ENCODE measurements around the gene LGALS7B.

Gene LGALS7B

GRCh38 chr19:38792250-38793111, 3.5 kb downstream of the LGALS7B start:
- no peak overlapping the region for H3K27ac ChIP-seq (ENCODE audit: low read depth, low read length)
- H3K36me3 ChIP-seq (ENCODE audit: low read length), result no peaks in the 10 kb centered on the region
- H3K27me3 ChIP-seq (ENCODE audit: low read length), result no peaks in the 10 kb centered on the region
- no peak overlapping the region for H3K4me2 ChIP-seq (ENCODE audit: low read depth, low read length, poor library complexity, severe bottlenecking)
- no peak overlapping the region for H3K4me3 ChIP-seq (ENCODE audit: insufficient read depth, low read length, poor library complexity, severe bottlenecking)
- H3K79me2 ChIP-seq (ENCODE audit: insufficient read depth, low read length), result no peaks in the 10 kb centered on the region
- H3K9ac ChIP-seq (ENCODE audit: low read length), result no peak overlapping the region
- H2AFZ ChIP-seq (ENCODE audit: low read depth, low read length, severe bottlenecking), result no peak overlapping the region
- no peaks in the 10 kb centered on the region for H3K9me2 ChIP-seq (replicated peaks; ENCODE audit: insufficient read depth, low read length)
- H3F3A ChIP-seq (ENCODE audit: insufficient read depth), result no peaks in the 10 kb centered on the region
- TF ChIP-seq CTCF (IDR thresholded peaks at IDR 0.05; ENCODE audit: insufficient read depth, low read length, poor library complexity, severe bottlenecking) (no peak), EZH2phosphoT487 (conservative IDR thresholded peaks at IDR 0.05; ENCODE audit: low read length) (no peak)
- no peaks in the 10 kb centered on the region for H4K20me1 ChIP-seq (ENCODE audit: low read depth, low read length)
- H3K9me3 ChIP-seq (ENCODE audit: insufficient read depth, low read length), result no peaks in the 10 kb centered on the region

GRCh38 chr19:38793177-38793576, 4.2 kb downstream of the LGALS7B start:
- Histone ChIP-seq H3K36me3 (ENCODE audit: low read length) (no peaks in the 10 kb centered on the region), H3K4me2 (ENCODE audit: low read depth, low read length, poor library complexity, severe bottlenecking) (no peak overlapping the region), H3K9me3 (ENCODE audit: insufficient read depth, low read length) (no peaks in the 10 kb centered on the region), H2AFZ (ENCODE audit: low read depth, low read length, severe bottlenecking) (no peak overlapping the region), H3F3A (ENCODE audit: insufficient read depth) (no peaks in the 10 kb centered on the region), H3K9me2 (replicated peaks; ENCODE audit: insufficient read depth, low read length) (no peaks in the 10 kb centered on the region), H3K27me3 (ENCODE audit: low read length) (no peaks in the 10 kb centered on the region), H3K9ac (ENCODE audit: low read length) (no peak overlapping the region), H3K79me2 (ENCODE audit: insufficient read depth, low read length) (no peaks in the 10 kb centered on the region), H3K27ac (ENCODE audit: low read depth, low read length) (no peak overlapping the region), H3K4me3 (ENCODE audit: insufficient read depth, low read length, poor library complexity, severe bottlenecking) (no peak overlapping the region), H4K20me1 (ENCODE audit: low read depth, low read length) (no peaks in the 10 kb centered on the region)
- TF ChIP-seq EZH2phosphoT487 (conservative IDR thresholded peaks at IDR 0.05; ENCODE audit: low read length) (no peak), CTCF (IDR thresholded peaks at IDR 0.05; ENCODE audit: insufficient read depth, low read length, poor library complexity, severe bottlenecking) (no peak)

- Histone ChIP-seq H3K27me3 (ENCODE audit: low read length) (no peaks in the 10 kb centered on the region), H3F3A (ENCODE audit: insufficient read depth) (no peaks in the 10 kb centered on the region), H3K36me3 (ENCODE audit: low read length) (no peaks in the 10 kb centered on the region), H3K9me2 (replicated peaks; ENCODE audit: insufficient read depth, low read length) (no peaks in the 10 kb centered on the region), H2AFZ (ENCODE audit: low read depth, low read length, severe bottlenecking) (no peak overlapping the region), H3K27ac (ENCODE audit: low read depth, low read length) (no peak overlapping the region), H3K4me2 (ENCODE audit: low read depth, low read length, poor library complexity, severe bottlenecking) (no peak overlapping the region), H3K4me3 (ENCODE audit: insufficient read depth, low read length, poor library complexity, severe bottlenecking) (no peak overlapping the region), H3K79me2 (ENCODE audit: insufficient read depth, low read length) (no peaks in the 10 kb centered on the region), H4K20me1 (ENCODE audit: low read depth, low read length) (no peaks in the 10 kb centered on the region), H3K9ac (ENCODE audit: low read length) (no peak overlapping the region), H3K9me3 (ENCODE audit: insufficient read depth, low read length) (no peaks in the 10 kb centered on the region)
- TF ChIP-seq EZH2phosphoT487 (conservative IDR thresholded peaks at IDR 0.05; ENCODE audit: low read length) (no peak), CTCF (IDR thresholded peaks at IDR 0.05; ENCODE audit: insufficient read depth, low read length, poor library complexity, severe bottlenecking) (no peak)
Measured at GRCh38 chr19:38793671-38794070, 4.7 kb downstream of the LGALS7B start.
